Mesenchymal stem cell (in vitro differentiated cells and primary cell): ENCODE results near the gene ASAH2.

ENCODE experiments used
- DNase-seq: peaks from one replicate; pipeline ENCODE4 v3.0.0-alpha.2; 2013
- H2AFZ ChIP-seq: one replicate; pipeline ENCODE4 v1.6.1; 2013; ENCODE audit warnings: low read depth, mild to moderate bottlenecking, control low read depth, inconsistent platforms, low read length, moderate library complexity
- H2AK5ac ChIP-seq: 2 replicates; pipeline ENCODE4 v1.6.1; 2013; ENCODE audit warnings: low read length, moderate library complexity, mild to moderate bottlenecking, inconsistent platforms; ENCODE audit not compliant: severe bottlenecking
- H2BK120ac ChIP-seq: one replicate; pipeline ENCODE4 v1.6.1; 2013; ENCODE audit warnings: low read depth, mild to moderate bottlenecking, inconsistent platforms, low read length, moderate library complexity
- H2BK12ac ChIP-seq, 2 experiments: one replicate each; pipeline ENCODE4 v1.6.1; 2013; ENCODE audit warnings: inconsistent platforms in 2 of 2, low read length in 2 of 2, mild to moderate bottlenecking in 2 of 2, moderate library complexity in 2 of 2, control low read depth in 1 of 2
- H2BK15ac ChIP-seq: one replicate; pipeline ENCODE4 v1.6.1; 2013; ENCODE audit warnings: mild to moderate bottlenecking, low read depth, inconsistent platforms; ENCODE audit not compliant: poor library complexity, severe bottlenecking
- H2BK5ac ChIP-seq: 2 replicates; pipeline ENCODE4 v1.6.1; 2013; ENCODE audit warnings: low read depth, mild to moderate bottlenecking, low read length, control low read depth, inconsistent platforms; ENCODE audit not compliant: poor library complexity, severe bottlenecking
- H3K14ac ChIP-seq, 2 experiments: one replicate each; pipeline ENCODE4 v1.6.1; 2013; ENCODE audit warnings: inconsistent platforms in 2 of 2, low read length in 2 of 2, control low read depth in 1 of 2, mild to moderate bottlenecking in 1 of 2, moderate library complexity in 1 of 2
- H3K18ac ChIP-seq, 2 experiments: one replicate each; pipeline ENCODE4 v1.6.1; 2013; ENCODE audit warnings: inconsistent platforms in 2 of 2, low read length in 2 of 2, control low read depth in 1 of 2, low read depth in 1 of 2, mild to moderate bottlenecking in 1 of 2
- H3K23ac ChIP-seq, 2 experiments: one replicate each; pipeline ENCODE4 v1.6.1; 2013; ENCODE audit warnings: inconsistent platforms in 2 of 2, low read length in 2 of 2, mild to moderate bottlenecking in 2 of 2, moderate library complexity in 2 of 2, control low read depth in 1 of 2
- H3K27ac ChIP-seq: 2 replicates; pipeline ENCODE4 v1.5.1; 2013; ENCODE audit warnings: mild to moderate bottlenecking, moderate library complexity, low read length, control low read depth, inconsistent platforms; ENCODE audit not compliant: poor library complexity, severe bottlenecking
- H3K27me3 ChIP-seq, 2 experiments: 2 replicates each; pipeline versions ENCODE4 v1.6.1 to v1.7.0; 2013; ENCODE audit warnings: low read length in 2 of 2, mild to moderate bottlenecking in 2 of 2, moderate library complexity in 2 of 2, control low read depth in 1 of 2, inconsistent platforms in 1 of 2; ENCODE audit not compliant: control insufficient read depth in 1 of 2, insufficient read depth in 1 of 2
- H3K36me3 ChIP-seq, 2 experiments: 2 replicates each; pipeline versions ENCODE4 v1.6.1 to v1.7.0; 2013; ENCODE audit warnings: low read length in 2 of 2, control low read depth in 1 of 2, inconsistent platforms in 1 of 2, low read depth in 1 of 2, mild to moderate bottlenecking in 1 of 2; ENCODE audit not compliant: insufficient read depth in 2 of 2, control insufficient read depth in 1 of 2
- H3K4ac ChIP-seq, 2 experiments: one replicate each; pipeline ENCODE4 v1.6.1; 2013; ENCODE audit warnings: inconsistent platforms in 2 of 2, low read length in 2 of 2, mild to moderate bottlenecking in 2 of 2, moderate library complexity in 2 of 2, control low read depth in 1 of 2, low read depth in 1 of 2
- H3K4me1 ChIP-seq: 2 replicates; pipeline ENCODE4 v1.6.1; 2013; ENCODE audit warnings: low read depth, low read length, control low read depth; ENCODE audit not compliant: control insufficient read depth, insufficient read depth
- H3K4me2 ChIP-seq: 2 replicates; pipeline ENCODE4 v1.6.1; 2013; ENCODE audit warnings: low read length, mild to moderate bottlenecking, inconsistent platforms; ENCODE audit not compliant: poor library complexity, severe bottlenecking
- H3K4me3 ChIP-seq, 2 experiments: 2 replicates each; pipeline versions ENCODE4 v1.5.1 to v1.7.0; 2013; ENCODE audit warnings: low read length in 2 of 2, mild to moderate bottlenecking in 2 of 2, control low read depth in 1 of 2, low read depth in 1 of 2; ENCODE audit not compliant: insufficient read depth in 1 of 2
- H3K79me1 ChIP-seq: replicated peaks from 2 replicates; pipeline ENCODE4 v1.6.1; 2013; ENCODE audit warnings: mild to moderate bottlenecking, control low read depth, low read length, inconsistent platforms; ENCODE audit not compliant: poor library complexity, severe bottlenecking
- H3K9ac ChIP-seq: 2 replicates; pipeline ENCODE4 v1.7.0; 2013; ENCODE audit warnings: mild to moderate bottlenecking, low read length, moderate library complexity
- H3K9me3 ChIP-seq: 2 replicates; pipeline ENCODE4 v1.7.0; 2013; ENCODE audit warnings: mild to moderate bottlenecking, low read length; ENCODE audit not compliant: control insufficient read depth
- H4K8ac ChIP-seq: one replicate; pipeline ENCODE4 v1.6.1; 2013; ENCODE audit warnings: inconsistent platforms, mild to moderate bottlenecking, low read length, moderate library complexity
- H4K91ac ChIP-seq: one replicate; pipeline ENCODE4 v1.6.1; 2013; ENCODE audit warnings: mild to moderate bottlenecking, low read length, inconsistent platforms
- WGBS: methylation state at CpG from one replicate; pipeline ENCODE4 v1.1.7; 2013; ENCODE audit warnings: mixed read lengths; 5-methylcytosine and 5-hydroxymethylcytosine counted together

ASAH2 gene

DNA sequence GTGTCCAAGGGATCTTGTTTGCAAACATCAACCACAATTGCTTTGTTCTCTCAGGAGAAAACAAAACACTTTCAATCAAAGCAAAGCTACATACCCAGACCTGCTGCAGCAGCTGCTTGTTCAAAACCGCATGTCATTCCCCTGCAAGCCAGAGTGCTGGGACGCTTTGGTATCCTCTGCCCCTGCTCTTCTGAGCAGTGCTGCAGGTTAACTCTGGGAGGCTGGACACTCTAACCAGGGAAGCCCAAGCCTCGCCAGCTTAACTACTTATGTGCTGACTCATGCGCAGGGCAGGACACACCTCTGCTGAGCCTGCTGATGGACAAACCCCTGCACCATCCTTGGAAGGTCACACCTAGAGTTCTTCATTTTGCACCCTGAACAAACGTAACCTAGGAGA lies 28.2 kb upstream of the ASAH2 start:
- no peak overlapping the region for H3K9ac ChIP-seq
- H3K4ac ChIP-seq, result no peak overlapping the region
- WGBS, result 56% methylated on average over 4 of the region's 5 CpGs
- H2AK5ac ChIP-seq, result no peak overlapping the region
- no peak overlapping the region for H2BK12ac ChIP-seq
- H3K9me3 ChIP-seq, result no peaks in the 10 kb centered on the region
- H2BK5ac ChIP-seq, result no peak overlapping the region
- peaks cover 3% of the 10 kb centered on the region for H3K4me1 ChIP-seq
- H4K8ac ChIP-seq, result no peak overlapping the region
- DNase-seq, result no peak
- no peak overlapping the region for H2AFZ ChIP-seq
- H3K79me1 ChIP-seq, result no peaks in the 10 kb centered on the region
- no peak overlapping the region for H3K14ac ChIP-seq
- no peak overlapping the region for H3K4me3 ChIP-seq
- no peaks in the 10 kb centered on the region for H3K36me3 ChIP-seq
- H3K27ac ChIP-seq, result no peak overlapping the region
- no peak overlapping the region for H2BK120ac ChIP-seq
- H2BK15ac ChIP-seq, result no peak overlapping the region
- no peak overlapping the region for H3K23ac ChIP-seq
- H4K91ac ChIP-seq, result no peak overlapping the region
- no peak overlapping the region for H3K18ac ChIP-seq
- no peak overlapping the region for H3K4me2 ChIP-seq
- H3K27me3 ChIP-seq, result peaks cover 6 to 29% of the 10 kb centered on the region in 2 experiments

GRCh38 chr10:50275650-50276235 lies 24.4 kb upstream of the ASAH2 start:
- no peak overlapping the region for H2AFZ ChIP-seq
- peak; percentile 10 for DNase-seq
- no peak overlapping the region for H3K14ac ChIP-seq
- no peaks in the 10 kb centered on the region for H3K36me3 ChIP-seq
- H2BK5ac ChIP-seq, result no peak overlapping the region
- H3K79me1 ChIP-seq, result no peaks in the 10 kb centered on the region
- H3K18ac ChIP-seq, result no peak overlapping the region
- H4K8ac ChIP-seq, result no peak overlapping the region
- H3K4me2 ChIP-seq, result no peak overlapping the region
- peaks cover 3% of the 10 kb centered on the region for H3K4me1 ChIP-seq
- no peaks in the 10 kb centered on the region for H3K9me3 ChIP-seq
- peaks cover 6 to 20% of the 10 kb centered on the region in 2 experiments for H3K27me3 ChIP-seq
- H3K27ac ChIP-seq, result no peak overlapping the region
- H3K9ac ChIP-seq, result no peak overlapping the region
- H3K4ac ChIP-seq, result no peak overlapping the region
- H4K91ac ChIP-seq, result no peak overlapping the region
- H2BK15ac ChIP-seq, result no peak overlapping the region
- no peak overlapping the region for H2BK12ac ChIP-seq
- no peak overlapping the region for H2BK120ac ChIP-seq
- no peak overlapping the region for H3K23ac ChIP-seq
- no peak overlapping the region for H2AK5ac ChIP-seq
- WGBS, result 54% methylated on average over 3 of the region's 3 CpGs
- H3K4me3 ChIP-seq, result no peak overlapping the region

GRCh38 chr10:50272531-50272930 lies 21.2 kb upstream of the ASAH2 start:
- WGBS, result 94% methylated on average over 7 of the region's 7 CpGs
- peaks cover 6 to 8% of the 10 kb centered on the region in 2 experiments for H3K27me3 ChIP-seq
- no peak overlapping the region for H3K4ac ChIP-seq
- H3K9me3 ChIP-seq, result no peaks in the 10 kb centered on the region
- H3K9ac ChIP-seq, result no peak overlapping the region
- no peak overlapping the region for H2BK120ac ChIP-seq
- H4K8ac ChIP-seq, result no peak overlapping the region
- H3K36me3 ChIP-seq, result no peaks in the 10 kb centered on the region
- H3K4me2 ChIP-seq, result no peak overlapping the region
- H3K4me3 ChIP-seq, result no peak overlapping the region
- H2BK5ac ChIP-seq, result no peak overlapping the region
- no peak overlapping the region for H2BK12ac ChIP-seq
- no peak for DNase-seq
- no peak overlapping the region for H2BK15ac ChIP-seq
- no peaks in the 10 kb centered on the region for H3K79me1 ChIP-seq
- no peak overlapping the region for H4K91ac ChIP-seq
- H3K27ac ChIP-seq, result no peak overlapping the region
- H3K14ac ChIP-seq, result no peak overlapping the region
- H3K4me1 ChIP-seq, result no peaks in the 10 kb centered on the region
- no peak overlapping the region for H3K23ac ChIP-seq
- H3K18ac ChIP-seq, result no peak overlapping the region
- H2AFZ ChIP-seq, result no peak overlapping the region
- H2AK5ac ChIP-seq, result no peak overlapping the region

- no peak overlapping the region for H3K23ac ChIP-seq
- H2AFZ ChIP-seq, result no peak overlapping the region
- no peak overlapping the region for H3K18ac ChIP-seq
- H2BK15ac ChIP-seq, result no peak overlapping the region
- H3K27ac ChIP-seq, result no peak overlapping the region
- H3K79me1 ChIP-seq, result no peaks in the 10 kb centered on the region
- H3K4ac ChIP-seq, result no peak overlapping the region
- no peak overlapping the region for H3K4me3 ChIP-seq
- H3K4me1 ChIP-seq, result no peaks in the 10 kb centered on the region
- no peak overlapping the region for H4K91ac ChIP-seq
- H3K9ac ChIP-seq, result no peak overlapping the region
- no peak overlapping the region for H2BK12ac ChIP-seq
- no peak overlapping the region for H2BK120ac ChIP-seq
- no peak overlapping the region for H2AK5ac ChIP-seq
- H4K8ac ChIP-seq, result no peak overlapping the region
- no peaks in the 10 kb centered on the region for H3K36me3 ChIP-seq
- no peak overlapping the region for H2BK5ac ChIP-seq
- no peak overlapping the region for H3K4me2 ChIP-seq
- H3K27me3 ChIP-seq, result peaks cover 6 to 7% of the 10 kb centered on the region in 2 experiments
- no peak for DNase-seq
- no peak overlapping the region for H3K14ac ChIP-seq
- WGBS, result 97% methylated on average over 2 of the region's 3 CpGs
- no peaks in the 10 kb centered on the region for H3K9me3 ChIP-seq
Observed at GRCh38 chr10:50271564-50272250, 20.4 kb upstream of the ASAH2 start.
